ENCODE measurements around the gene ATXN1. TPM values are rescaled to one million over a fixed set of nuclear protein-coding genes. Genes with fewer than 3 reads are reported as not detected.
A peak's percentile ranks its signal among the peaks of the same experiment; 100 is the strongest.

Gene ATXN1
- total RNA-seq, 3 donors from 2014 or later, result 30.4 to 87.3 (median 50.1) TPM

GRCh38 chr6:16505711-16506357 lies 255.4 kb downstream of the ATXN1 start:
- Histone ChIP-seq H3K4me1 (ENCODE audit: low read depth) (peaks cover 10% of the 10 kb centered on the region), H3K4me3 (no peak overlapping the region), H3K9me3 (no peaks in the 10 kb centered on the region), H3K36me3 (ENCODE audit: low read depth) (no peaks in the 10 kb centered on the region)
- intact Hi-C loops (cut with DNase I, micrococcal nuclease), result no loop called here
- TF ChIP-seq CTCF (IDR thresholded peaks at IDR 0.05), result no peak
- no peak for DNase-seq
- ATAC-seq, result no peak

GRCh38 chr6:16504609-16505008 lies 256.7 kb downstream of the ATXN1 start:
- Histone ChIP-seq H3K4me3 (no peak overlapping the region), H3K9me3 (no peaks in the 10 kb centered on the region), H3K36me3 (ENCODE audit: low read depth) (no peaks in the 10 kb centered on the region), H3K4me1 (ENCODE audit: low read depth) (peaks cover 10% of the 10 kb centered on the region)
- intact Hi-C loops (cut with DNase I, micrococcal nuclease), result no loop called here
- DNase-seq, result no peak
- no peak for ATAC-seq
- TF ChIP-seq CTCF (IDR thresholded peaks at IDR 0.05), result no peak

GRCh38 chr6:16503970-16504415 lies 257.3 kb downstream of the ATXN1 start:
- TF ChIP-seq CTCF (IDR thresholded peaks at IDR 0.05), result no peak
- no peak overlapping the region for H3K4me3 ChIP-seq
- peaks cover 10% of the 10 kb centered on the region for H3K4me1 ChIP-seq (ENCODE audit: low read depth)
- DNase-seq, result no peak
- peak; percentile 40 for ATAC-seq
- no peaks in the 10 kb centered on the region for H3K36me3 ChIP-seq (ENCODE audit: low read depth)
- H3K9me3 ChIP-seq, result no peaks in the 10 kb centered on the region
- intact Hi-C loops (cut with DNase I, micrococcal nuclease), result no loop called here

GRCh38 chr6:16503241-16503775 lies 258.0 kb downstream of the ATXN1 start:
- intact Hi-C loops (cut with DNase I, micrococcal nuclease), result no loop called here
- ATAC-seq (no peak), DNase-seq (no peak)
- no peak for TF ChIP-seq CTCF (IDR thresholded peaks at IDR 0.05)
- H3K4me3 ChIP-seq, result no peak overlapping the region
- H3K4me1 ChIP-seq (ENCODE audit: low read depth), result peaks cover 10% of the 10 kb centered on the region
- no peaks in the 10 kb centered on the region for H3K9me3 ChIP-seq
- no peaks in the 10 kb centered on the region for H3K36me3 ChIP-seq (ENCODE audit: low read depth)

- DNase-seq (no peak), ATAC-seq (no peak)
- no peak for TF ChIP-seq CTCF (IDR thresholded peaks at IDR 0.05)
- Histone ChIP-seq H3K9me3 (no peaks in the 10 kb centered on the region), H3K36me3 (ENCODE audit: low read depth) (no peaks in the 10 kb centered on the region), H3K4me3 (no peak overlapping the region), H3K4me1 (ENCODE audit: low read depth) (no peaks in the 10 kb centered on the region)
- intact Hi-C loops (cut with DNase I, micrococcal nuclease), result no loop called here
Observed at GRCh38 chr6:16498957-16499356, 262.3 kb downstream of the ATXN1 start.

Measured in mucosa of descending colon (tissue), 3 donors.